Iris pigment epithelial cell (primary cell): ENCODE data around the gene FHIT.
"Not testable (repeated sequence)": the region's sequence is repeated elsewhere in the genome, so short reads cannot be mapped to it uniquely, and the experiment has no call there.

Experiments used
- DNase-seq: peaks from one replicate; pipeline ENCODE4 v3.0.0-alpha.2; 2011; ENCODE audit warnings: low read depth

Gene FHIT

DNA sequence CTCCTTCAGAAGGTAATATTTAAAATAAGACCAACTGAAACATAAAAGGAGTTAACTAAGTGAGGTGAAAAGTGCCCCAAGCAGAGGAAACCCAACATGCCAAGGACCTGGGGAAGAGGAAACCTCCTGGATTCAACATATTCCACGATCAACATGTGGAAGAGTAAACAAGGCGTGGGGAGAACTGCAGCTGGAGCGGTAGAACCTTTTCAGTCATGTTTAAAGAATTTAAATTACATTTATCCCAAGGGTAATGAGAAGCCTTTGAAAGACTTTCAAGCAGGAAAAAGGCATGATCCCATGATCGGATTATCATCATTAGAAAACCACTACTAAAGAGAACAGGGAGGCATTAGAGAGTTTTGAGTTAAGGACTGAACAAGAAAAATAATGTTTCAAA is 330.7 kb downstream of the FHIT start:
- no peak for DNase-seq

DNA sequence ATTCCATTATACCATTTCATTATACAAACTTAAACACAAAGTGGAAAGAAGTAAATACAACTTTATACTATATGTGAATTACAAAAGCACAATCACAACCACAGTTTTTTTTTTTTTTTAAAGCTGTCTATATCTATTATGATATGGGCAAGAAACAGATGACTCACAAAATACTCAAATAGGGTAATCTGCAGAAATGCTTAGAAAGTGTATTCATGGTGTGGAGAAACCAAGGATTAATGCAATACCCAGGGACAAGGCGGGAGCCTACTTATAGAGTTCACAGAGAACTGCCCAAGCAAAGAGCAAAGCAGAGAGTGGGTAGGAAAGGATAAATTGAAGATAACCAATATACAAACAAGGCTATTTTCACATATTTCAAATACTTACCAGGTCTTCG is 332.0 kb downstream of the FHIT start:
- DNase-seq, result peak; percentile 2

DNA sequence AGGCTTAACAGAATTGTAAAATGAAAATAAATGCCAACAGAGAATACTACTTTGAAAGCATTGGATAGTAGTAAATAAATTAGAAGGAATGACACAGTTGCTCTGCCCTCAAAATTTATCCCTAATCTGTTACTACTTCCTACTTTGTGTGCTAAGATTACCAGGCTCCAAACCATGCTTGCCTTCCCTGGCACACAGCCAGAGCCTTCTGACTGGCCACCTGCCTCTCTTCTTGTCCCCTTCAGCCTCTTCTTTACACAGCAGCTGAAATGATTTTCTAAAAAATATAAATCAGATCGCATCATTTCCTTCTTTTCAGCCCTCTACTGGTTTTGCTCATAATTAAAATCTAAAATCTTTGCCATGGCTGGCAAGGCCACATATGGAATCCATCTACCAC is 334.1 kb downstream of the FHIT start:
- DNase-seq, result no peak

DNA sequence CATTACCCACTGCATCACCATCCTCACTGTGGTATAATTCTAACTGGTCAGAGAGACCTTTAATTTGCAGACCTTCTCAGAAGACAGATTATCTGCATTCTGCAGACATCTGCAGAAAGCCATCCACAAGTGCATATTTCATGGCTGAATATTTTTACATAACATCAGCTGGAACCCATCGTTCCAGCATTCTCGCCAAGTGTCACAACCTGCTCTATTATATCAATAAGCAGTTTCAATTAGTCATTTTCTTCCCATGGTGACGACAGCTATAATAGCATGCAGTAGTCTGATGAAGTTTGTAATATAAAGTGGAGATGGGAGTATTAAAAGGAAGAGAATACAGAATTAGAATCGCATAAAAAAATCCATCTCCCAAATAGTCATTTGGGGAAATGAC is 334.7 kb downstream of the FHIT start:
- DNase-seq, result no peak

DNA sequence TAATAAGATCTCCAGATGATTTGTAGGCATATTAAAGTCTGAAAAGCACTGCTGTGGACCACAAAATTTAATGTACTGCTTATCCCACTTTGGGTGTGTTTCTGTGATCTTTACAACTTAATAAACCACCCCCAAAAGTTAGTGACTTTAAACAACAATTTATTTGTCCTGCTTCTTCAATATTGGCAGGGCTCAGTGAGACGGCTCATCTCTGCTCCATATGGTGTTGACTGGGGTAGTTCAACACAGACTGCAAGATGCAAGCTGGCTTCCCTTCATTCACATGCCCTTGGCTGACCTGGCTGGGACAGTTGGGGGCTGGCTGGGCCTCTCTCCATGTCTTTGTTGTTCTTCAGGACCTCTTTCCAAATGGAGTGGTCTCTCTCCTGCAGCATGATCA is 337.8 kb downstream of the FHIT start:
- no peak for DNase-seq

DNA sequence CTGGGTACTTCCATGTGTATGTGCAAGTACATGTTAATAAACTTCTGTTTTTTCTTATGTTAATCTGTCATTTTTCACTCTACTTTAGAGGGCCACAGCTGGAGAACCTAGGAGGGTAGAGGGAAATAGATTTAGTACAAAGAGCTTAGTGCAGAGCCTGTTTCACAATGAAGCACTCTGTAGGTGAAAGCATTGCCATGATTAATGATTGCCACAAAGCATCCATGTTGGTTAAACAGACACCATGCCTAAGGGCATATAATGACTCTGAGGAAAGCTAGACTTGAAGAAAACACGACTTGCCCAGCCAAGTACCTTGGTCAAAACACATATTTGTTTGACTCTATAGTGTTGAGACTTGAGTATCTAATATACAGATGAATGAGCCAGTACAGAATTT is 338.4 kb downstream of the FHIT start:
- DNase-seq, result no peak

DNA sequence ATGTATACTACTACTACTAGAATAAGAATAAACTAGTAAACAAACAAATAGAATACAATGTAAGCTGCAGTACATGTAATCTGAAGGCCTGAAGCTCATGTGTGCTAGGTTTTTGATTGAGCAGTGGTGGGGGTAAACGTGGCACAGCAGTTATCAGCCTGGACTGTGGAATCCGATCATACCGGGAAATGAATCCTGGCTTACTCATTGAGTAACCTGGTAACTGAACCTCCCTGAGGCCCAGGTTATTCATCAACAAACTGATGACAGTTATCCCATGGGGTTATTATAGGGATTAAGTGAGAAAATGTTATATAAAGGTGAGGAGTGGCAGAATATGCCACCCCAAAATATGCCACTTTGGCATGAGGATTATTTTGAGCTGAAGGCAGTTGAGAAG is 339.1 kb downstream of the FHIT start:
- DNase-seq, result no peak

DNA sequence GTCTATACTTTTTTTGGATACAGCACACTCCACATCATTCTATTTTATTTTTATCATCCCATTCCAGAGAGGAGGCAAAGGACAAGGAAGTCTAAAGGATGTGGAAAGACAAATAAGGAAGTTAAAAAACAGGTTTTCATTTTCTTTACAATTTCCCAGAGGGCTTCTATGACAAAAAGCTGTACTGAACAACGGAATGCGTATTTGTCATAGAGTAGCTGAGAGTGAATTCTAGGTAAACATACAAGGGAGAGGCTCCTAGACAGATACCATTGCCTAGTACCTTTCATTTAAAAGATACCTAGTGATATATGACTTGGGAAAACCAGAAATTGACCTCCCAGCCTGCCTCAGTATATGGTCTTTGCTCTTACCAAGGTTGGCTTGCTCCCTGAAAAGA is 341.7 kb downstream of the FHIT start:
- DNase-seq, result no peak

DNA sequence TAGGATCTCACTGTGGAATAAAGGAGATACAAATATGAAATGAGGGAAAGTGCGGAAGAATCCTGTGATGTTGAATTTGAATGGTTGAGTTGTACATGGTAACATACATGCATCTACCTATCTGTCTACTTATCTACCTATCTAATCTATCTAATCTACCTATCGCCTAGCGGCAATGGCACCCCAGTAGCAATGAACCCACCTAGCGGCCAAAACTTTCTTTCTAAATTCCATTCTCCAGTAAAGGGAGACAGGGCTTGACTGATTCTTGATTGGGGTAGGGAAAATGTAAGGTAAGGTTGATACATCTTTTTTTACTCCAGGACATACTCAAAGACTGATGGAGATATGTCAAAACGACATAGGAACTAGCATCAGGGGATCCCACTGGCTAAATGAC is 345.0 kb downstream of the FHIT start:
- DNase-seq, result no peak

DNA sequence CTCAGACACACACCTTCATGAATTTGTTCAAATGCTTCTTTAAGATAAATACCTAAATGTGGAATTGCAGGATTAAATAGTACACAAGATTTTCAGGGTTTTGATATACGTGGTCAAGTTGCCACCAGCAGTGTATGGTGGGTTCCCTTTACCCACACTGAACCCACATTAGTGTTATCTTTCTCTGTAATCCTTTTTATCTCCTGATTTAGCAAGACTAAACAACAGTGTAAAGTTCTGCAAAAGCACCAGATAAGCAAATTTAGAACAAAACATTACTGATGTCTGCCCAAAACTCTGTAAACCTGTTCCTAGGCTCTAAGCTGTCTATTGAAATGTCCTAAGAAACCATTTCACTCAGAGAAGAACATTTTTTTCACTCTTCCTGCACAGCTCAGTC is 352.9 kb downstream of the FHIT start:
- no peak for DNase-seq

DNA sequence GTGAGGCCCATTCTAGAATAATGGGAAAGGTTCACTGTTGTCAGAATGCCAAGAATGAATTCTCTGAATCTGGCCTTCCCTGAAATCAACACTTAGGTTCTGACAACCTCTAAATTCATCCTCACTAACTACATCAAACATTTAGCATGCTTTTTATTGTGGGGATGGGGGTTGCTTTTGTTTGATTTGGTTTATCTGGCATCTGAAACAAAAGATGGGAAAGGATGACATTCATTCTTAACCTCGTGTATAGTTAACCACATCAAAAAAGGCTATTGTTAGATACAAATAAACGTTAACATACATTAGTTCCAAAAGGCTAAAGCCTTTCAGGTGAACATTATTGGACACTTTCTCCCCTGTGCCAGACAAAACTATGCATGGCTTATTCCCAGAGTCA is 357.3 kb downstream of the FHIT start:
- DNase-seq, result no peak

DNA sequence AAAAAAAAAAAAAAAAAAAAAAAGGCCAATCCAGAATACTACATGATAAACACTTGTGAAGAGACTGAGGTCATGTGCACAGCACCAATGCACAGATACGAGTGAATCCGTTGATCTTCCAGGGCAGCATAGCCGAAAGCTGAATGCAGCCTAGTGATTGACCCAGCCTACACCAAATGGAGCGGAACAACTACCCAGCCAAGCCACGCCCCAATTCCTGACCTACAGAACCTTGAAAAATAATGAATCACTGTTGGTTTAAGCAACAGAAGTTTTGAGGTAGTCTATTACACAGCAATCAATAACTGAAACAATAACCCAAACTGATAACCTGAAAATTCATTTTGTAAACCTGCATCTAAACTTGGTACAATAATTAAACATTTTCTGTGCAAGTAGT is 361.0 kb downstream of the FHIT start:
- no peak for DNase-seq

DNA sequence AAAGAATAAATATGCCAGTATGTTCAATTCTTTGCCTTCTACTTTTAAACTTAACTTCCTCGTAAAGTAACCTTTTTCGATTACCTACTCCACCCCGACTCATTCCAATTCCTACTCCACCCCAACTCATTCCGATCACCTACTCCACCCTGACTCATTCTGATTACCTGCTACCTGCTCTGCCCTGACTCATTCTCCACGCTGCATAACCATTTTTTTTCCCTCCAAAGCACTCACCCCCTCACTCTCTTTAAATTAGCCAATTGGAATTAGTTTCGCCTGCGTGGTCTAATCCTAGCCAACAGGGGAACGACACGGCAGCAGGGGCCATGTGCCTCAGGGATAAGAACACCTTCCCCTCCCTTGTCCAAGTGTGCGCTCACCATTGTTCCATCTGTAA is 362.3 kb downstream of the FHIT start:
- not testable (repeated sequence) for DNase-seq

DNA sequence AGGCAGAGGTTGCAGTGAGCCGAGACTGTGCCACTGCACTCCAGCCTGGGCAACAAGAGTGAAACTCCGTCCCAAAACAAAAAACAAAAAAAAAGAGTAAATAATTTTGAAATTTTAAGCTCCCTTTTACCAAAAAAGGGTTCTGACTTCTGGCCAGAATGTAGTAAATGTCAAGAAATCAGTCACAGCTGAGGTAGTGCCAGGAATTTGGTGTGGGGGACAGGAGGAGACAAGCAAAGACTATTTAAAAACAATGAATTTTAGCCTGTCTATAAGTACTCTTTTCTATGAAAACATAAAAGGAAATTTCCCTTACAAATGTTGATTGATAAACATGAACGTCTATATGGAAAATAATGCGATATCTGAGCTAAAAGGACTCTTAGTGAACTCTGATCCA is 363.7 kb downstream of the FHIT start:
- DNase-seq, result no peak

DNA sequence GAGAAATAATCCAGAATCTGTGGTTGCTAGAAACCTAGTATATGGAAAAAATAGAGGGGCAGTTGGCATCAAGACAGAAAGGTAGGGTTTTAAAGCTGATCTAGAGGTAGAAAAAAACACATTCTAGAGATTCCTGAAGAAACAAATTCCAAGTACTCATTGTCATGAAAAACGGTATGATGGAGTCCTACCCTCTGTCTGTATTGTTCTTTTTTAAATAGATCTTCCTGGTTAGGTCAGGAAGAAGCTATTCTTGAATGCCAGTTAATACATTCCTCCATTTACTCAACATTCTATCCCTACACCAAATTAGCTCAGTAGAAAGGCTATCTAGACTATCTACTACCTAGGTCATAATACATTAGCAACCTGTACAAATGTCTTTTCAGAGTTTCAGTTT is 364.7 kb downstream of the FHIT start:
- DNase-seq, result no peak

DNA sequence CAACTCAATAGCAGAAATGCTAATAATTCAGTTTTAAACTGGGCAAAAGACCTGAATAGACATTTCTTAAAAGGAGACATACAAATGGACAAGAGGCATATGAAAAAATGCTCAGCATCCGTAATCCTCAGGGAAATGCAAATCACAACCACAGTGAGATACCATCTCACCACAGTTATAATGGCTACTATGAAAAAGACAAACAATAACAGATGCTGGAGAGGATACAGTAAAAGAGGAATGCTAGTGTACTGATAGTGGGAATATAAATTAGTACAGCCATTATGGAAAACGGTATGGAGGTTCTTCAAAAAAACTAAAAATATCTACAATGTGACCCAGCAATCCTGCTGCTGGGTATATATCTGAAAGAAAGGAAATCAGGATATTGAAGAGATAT is 367.2 kb downstream of the FHIT start:
- DNase-seq, result no peak

DNA sequence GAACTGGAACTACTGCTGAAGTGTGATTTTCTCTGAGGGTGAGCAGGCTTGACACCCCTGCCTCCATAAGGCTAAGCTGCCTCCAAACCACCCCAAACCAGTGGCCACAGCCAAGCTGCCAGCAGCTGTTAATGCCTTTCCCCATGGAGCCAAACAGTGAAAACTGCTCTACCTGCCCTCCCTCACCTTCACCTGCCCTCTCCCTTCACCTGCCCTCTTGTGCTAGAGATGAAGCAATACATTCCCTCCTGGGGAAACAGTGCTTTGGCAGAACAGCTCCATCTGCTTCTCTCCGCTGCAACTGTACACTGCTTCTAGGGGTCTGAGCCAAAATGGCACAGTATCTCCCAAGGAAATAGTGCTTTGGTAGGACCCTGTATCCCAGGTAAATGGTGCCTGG is 374.1 kb downstream of the FHIT start:
- DNase-seq, result no peak

DNA sequence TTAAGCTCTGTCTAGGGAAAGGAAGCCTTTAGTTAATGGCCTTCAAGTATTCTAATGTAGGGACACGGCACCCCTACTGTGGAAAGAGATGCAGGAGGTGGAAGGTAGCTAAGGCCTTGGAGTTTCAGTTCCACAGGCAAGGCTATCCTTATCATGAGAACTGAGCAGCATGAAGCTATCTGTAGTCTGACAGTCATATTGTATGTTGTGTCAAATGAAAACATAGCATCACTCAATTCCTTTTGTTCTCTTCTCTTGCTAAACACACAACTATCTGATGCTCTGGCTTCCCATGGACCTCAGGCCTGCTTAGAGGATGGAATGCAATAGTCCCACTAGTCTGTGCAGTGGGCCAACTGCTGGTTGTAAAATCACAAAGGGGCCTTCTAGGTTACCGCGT is 380.9 kb downstream of the FHIT start:
- DNase-seq, result no peak

DNA sequence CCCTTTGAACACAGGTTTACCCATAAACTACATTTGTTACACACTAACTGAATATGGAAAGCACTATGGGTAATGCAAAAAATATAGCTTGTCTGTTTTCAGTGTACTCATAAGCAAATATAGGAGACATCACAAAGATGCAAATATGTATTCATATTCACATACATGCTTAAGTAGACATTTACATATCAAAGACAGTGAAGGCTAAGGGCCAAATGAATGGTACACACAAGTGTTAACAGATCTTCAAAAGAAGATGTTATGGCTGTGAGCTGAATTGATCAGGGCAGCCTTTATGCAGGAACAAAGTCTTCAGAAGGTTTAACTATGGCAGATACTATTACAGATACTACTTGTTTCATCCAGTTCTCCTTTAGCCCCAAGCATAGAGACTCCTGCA is 384.1 kb downstream of the FHIT start:
- no peak for DNase-seq

DNA sequence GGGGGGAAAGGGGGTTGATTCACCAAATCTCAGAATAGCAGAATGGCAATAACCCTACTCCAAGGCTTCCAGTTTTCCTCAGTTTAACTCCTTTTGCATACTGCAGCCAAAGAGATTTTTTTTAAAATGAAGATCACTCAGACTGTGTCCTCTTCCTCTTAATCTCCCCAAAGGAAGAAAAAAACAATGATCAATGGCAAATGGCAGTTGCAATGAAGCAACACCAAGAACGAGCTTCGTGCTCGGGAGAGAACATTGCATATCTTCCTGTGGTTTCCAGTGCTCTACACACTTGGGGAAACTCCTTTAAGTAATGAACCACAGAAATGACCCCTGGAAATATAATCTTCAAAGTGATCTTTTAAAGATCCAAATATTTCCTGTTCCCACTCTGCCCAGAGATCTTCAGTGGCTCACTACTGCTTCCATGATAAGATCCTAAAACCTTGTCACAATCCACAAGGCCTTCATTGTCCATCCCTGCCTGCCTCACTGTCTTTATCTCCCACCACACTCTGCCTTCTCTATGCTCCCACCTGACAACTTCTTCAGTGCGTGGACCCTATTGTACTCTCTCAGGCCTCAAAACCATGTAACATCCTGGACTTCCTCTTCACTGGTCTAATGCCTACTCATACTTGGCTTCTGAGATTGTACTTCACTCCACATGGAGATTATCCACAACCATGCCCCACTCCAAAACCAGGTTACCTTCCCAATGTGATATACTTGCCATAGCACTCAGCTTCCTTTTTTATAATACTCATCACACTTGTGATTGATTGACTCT is 394.8 kb downstream of the FHIT start:
- no peak for DNase-seq

DNA sequence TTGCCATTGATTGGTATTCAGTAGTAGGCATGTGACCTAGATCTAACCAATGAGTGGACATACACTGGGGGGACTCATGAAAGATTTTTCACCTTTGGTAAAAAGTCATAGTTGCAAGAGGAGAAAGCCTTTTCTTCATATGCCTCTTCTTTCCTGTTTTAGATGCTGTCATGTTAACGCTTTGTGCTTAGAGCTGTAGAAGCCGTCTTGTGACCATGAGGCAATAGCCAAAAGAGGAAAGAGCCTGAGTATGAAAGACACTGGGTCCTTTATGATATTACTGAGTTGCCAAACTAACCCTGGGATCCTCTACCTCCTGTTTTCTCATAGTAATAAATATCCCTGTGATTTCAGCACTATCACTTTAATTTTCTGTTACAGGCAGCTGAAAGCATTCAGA is 396.0 kb downstream of the FHIT start:
- no peak for DNase-seq

DNA sequence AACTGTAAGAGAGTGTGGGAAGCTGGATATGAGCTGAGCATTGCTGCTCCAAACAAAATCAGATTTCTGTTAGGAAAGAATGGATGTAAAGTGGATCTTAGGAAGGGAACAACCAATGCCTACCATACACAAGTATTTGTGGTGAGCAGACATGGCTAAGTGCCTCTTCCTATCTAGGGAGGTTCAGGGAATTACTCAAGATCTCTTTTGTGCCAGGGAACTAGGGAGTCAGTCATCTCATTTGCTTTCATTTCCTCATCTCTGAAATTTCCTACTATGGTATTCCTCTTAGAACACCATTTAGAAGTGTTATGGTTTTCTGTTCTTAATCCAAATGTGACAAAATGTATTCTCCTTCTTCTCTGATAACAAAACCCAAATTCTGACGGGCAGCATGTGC is 396.5 kb downstream of the FHIT start:
- no peak for DNase-seq

DNA sequence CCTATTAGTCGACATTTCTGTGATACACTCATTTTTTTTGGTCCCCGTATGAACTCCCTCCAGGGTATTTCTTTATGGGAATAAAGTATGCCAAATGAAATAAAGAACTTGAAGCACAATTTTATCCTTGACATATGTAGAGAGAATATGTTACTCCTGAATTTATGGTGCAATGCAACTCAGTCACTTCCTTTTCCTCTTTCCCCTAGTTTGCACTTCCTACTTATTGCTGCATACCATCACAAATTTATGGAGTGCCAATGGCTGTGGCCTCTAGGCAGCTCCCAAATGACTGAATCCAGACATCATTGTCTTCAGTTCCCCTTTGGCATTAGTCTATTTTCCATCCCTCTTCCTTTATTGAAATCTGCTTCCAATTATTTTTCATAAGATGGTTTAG is 403.5 kb downstream of the FHIT start:
- DNase-seq, result no peak

DNA sequence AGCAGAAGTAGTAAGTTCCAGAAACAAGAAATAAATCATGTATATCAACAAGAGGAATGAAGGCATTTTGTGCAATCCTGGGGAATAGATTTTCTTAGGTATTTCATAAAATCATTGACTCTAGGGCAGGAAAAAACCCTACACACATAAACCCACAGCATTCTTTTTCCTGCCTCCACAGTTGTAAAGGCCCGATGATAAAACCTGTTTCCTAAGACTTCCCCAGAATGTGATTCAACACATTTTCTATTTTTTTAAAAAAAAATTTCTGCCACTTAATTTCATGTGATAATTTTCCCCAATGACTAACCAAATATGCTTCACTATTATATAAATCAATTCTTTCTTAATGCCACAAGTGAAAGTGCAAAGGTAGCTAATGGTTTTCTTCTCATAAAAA is 407.0 kb downstream of the FHIT start:
- DNase-seq, result no peak

DNA sequence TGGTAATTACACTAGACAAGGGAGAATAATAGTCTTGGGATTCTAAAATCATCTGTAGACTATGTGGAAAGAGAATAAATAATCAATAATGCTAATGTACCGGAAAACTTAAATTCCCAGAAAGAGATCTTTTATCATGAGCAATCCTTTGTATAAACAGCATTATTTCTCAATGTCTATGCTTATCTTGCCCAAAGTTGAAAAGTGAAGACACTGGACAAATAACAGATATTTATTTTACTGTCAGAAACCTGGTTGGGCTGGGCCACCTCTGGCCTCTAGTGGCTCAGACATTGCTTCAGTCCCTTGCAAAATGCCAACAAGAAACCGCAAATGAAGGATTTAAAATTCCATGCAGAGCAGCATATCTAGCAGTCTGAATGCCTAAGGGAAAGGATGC is 409.9 kb downstream of the FHIT start:
- peak; percentile 53 for DNase-seq
